ENCODE measurements around the gene CALN1.

DNA sequence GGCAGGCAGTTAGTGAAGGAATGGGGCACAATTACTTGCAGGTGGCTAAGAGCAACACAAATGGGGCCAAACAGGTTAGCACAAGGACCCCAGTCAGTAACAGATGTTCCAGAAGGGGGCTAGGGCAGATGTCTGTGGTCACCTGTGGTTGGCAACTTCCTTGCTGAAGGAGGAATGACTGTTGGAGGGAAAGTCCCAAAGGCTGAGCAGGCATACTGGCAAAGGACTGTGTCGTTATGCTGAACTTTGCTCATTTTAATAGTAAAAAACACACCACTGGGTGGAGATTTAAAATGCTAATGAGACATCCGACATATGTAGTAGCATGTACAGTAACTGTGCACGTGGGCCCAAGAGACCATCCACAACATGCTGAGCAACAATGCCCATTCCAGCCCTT is 511.6 kb downstream of the CALN1 start:
- no peak for TF ChIP-seq POLR2AphosphoS5 (IDR thresholded peaks at IDR 0.05; ENCODE audit: low read depth, low read length)
- no peak for TF ChIP-seq POLR2A (IDR thresholded peaks at IDR 0.05; ENCODE audit: low read depth, low read length)
